HG03571 (cell line): ENCODE measurements around the gene NHLRC2.

ENCODE experiments used
- ATAC-seq: cut with Tn5 transposase; IDR thresholded peaks from one replicate; pipeline ENCODE4 v1.9.1; 2021; ENCODE audit not compliant: unreplicated experiment

NHLRC2 gene

DNA sequence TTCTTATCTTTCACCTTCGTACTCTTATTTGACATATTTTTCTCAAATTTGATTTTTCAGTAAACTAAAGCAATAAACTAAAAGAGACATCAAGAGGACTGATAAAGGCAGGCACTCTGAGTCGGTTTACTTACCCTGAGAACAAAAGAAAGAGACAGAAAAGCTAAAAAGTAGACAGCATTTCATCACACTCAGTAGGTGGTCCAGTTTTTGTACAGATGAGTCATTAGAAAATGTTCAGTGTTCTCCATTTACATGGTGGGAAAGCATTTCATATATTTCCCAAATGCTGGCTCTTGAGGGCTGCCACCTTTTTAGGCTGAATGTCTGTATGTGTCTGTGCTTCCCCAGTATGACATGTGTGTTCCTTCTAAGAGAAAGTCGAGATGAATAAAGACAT lies 52.7 kb downstream of the NHLRC2 start:
- ATAC-seq = no peak

DNA sequence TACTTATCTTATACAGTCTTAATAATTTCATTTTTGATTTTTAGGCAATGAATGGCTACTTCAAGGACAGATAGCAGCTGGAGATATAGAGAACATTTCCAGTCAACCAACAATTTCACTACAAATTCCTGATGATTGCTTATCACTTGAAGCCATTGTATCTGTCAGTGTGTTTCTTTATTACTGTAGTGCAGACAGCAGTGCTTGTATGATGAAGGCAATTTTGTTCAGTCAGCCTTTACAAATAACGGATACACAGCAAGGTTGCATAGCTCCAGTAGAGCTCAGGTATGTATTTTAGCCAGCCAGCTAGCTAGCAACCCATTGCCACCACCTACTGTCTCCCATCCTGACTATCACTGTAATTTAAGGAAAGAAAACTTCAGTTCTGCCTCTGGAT lies 53.8 kb downstream of the NHLRC2 start:
- no peak for ATAC-seq

DNA sequence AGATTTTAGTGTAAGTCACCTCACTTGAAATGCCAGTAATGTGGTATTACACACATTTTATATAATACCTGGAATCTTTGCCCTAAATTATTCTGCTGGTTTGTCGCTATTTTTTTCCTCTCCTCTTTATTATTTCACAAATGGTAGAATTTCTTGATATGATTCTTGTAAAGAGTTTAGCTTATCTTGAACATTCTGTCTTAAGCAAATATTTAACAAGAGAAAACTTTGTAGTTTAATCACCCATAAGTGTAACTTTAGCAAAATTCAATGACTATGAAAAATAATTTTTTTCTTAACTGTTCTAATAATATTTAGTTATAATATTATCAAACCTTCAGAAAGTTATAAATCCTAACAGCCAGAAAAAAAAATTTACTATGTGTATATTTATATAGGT lies 56.7 kb downstream of the NHLRC2 start:
- ATAC-seq = no peak

DNA sequence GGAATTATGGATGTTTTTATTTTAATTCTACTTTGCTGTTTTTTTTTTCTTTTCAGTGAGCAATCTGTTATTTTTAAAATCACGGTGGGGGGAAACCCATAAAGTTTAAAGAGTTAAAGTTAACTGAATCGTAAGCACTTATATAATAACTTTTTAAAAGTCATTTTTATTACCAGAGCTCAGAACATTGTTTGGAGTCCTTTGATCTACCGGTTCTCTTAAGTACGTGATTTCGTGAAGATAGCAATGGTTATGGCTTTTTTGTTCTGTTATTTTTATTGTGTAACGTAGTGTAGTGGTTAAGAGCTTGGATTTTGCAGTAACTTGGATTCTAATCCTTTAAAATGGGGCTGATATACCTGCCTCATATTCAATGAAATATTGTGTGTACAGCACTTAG lies 57.4 kb downstream of the NHLRC2 start:
- ATAC-seq = no peak

GRCh38 chr10:113912582-113912981 lies 58.1 kb downstream of the NHLRC2 start:
- ATAC-seq = no peak

- ATAC-seq = no peak
Observed at GRCh38 chr10:113914956-113915355, 60.5 kb downstream of the NHLRC2 start.

GRCh38 chr10:113915540-113915939 lies 61.1 kb downstream of the NHLRC2 start:
- no peak for ATAC-seq

GRCh38 chr10:113916053-113916452 lies 61.6 kb downstream of the NHLRC2 start:
- ATAC-seq = no peak

- ATAC-seq = no peak
Observed at GRCh38 chr10:113917636-113918035, 63.2 kb downstream of the NHLRC2 start.

- ATAC-seq = no peak
Observed at GRCh38 chr10:113920114-113920513, 65.7 kb downstream of the NHLRC2 start.

DNA sequence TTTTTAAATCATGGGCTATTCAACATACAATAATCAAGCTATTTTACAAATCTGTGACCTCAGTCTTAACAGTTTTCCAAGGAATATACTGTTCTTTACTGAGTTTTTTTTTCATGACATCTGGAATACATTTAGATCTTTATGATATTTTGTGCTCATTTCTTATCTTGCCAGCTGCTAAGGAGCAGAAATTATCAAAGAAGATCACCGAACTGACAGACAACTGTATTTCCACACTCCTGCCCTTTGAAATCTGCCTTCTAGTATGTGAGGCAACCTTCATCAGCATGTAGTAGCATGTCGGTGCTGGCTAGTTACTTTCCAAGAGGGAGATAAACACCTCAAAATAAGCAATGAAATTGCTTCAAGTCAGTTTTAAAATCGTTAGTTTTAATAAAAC lies 66.4 kb downstream of the NHLRC2 start:
- no peak for ATAC-seq

DNA sequence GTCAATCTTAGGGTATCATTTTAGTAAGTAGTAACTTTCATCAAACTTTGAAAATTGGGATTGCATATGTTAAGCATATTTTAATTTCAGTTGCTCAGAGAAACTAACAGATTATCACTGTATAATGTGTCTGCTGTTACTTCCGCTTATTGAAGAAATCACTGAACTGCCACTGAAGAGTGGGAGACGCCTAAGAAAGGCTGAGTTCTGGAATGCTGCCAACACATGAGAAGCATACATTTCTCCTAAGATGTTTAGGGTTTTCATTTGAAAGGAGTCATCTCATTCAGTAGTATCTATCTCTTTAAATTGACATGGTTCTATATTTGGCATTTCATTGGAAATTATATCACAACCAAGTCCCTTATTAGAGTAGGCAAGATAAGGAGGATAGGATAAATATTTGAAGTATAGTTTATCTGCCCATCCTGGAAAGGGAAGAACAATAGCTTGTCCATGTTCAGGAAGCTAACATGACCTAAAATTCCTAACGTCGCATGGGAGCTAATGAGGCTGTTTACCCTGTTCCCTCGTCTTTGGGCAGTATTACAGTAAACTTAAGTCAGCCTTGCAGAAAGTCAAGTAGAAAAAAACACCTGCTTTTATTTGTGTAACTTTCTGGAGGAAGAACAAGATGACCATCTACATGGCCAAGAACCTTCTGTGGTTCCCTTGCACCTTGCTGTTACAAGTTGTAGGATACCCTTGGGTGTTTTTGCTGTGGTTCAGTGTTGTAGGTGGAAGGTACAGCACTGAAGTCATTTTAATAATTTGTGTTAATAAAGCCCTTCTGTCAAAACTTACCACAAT lies 67.3 kb downstream of the NHLRC2 start:
- ATAC-seq = no peak

DNA sequence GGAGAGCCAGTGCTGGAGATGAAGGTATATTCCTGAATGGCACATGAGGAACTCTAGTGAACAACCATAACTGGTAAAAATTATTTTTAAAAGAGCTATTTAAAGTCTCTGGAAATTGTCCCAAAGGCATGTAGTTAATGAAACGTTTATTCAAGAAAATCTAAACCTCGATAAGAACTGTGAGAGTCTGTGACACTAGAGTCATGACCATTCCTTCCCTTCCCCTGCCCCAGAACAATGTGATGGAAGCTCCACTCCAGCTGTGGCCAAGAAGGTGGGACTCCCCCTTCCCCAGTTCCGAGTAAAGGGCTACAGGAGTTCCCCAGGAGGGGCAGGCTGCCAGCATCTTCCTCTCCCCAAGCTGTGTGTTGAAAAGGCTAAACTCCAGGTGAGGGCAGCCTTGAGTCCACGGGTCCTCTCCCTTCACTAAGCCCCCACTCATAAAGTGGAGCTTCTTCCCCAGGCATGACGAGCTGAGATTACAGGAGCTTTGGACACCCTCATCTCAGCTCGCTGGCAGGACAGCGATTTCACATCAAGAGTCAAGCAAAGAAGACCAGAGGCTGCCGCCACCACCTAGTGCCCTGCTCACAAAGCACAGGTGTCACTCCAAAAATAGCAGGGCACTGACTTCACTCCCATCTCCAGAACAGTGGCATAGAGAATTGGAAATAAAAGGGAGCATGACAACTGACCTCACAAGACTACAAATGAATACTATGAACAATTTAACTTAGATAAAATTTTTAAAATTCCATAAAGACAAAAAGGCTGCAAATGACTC lies 68.5 kb downstream of the NHLRC2 start:
- no peak for ATAC-seq

DNA sequence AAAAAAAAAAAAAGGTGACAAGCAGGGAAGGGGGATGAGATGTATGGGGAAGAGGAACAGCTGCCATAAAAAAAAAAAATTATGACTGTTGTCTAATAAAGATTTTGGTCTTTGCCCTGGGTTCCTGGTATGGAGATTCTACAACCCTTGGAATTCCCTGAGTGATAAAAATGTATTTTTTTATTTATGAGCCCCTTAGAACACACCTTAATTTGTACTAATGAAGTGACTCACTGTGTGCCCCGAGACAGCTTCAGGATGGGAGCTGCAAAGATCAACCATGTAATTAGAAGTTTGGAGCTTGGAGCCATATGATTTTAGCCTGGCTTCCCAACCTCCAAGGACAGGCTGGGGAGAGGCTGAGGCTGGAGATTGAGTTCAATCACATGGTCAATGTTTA lies 69.7 kb downstream of the NHLRC2 start:
- no peak for ATAC-seq

DNA sequence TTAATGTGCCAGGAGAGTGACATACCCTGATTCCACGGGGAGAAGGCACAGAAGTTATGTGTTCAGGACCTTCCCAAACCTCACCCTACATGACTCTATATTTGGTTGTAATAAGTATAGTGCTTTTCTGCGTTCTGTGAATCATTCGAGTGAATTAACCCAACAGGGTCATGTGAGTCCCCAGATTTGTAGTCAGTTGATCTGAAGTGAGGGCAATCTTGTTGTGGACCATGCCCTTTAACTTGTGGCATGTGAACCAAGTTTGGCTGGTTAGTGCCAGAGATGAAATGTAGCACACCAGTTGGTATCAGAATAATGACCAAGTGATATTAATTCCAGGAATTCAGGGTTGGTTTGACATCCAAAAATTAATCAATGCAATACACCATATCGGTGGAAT lies 70.2 kb downstream of the NHLRC2 start:
- no peak for ATAC-seq

DNA sequence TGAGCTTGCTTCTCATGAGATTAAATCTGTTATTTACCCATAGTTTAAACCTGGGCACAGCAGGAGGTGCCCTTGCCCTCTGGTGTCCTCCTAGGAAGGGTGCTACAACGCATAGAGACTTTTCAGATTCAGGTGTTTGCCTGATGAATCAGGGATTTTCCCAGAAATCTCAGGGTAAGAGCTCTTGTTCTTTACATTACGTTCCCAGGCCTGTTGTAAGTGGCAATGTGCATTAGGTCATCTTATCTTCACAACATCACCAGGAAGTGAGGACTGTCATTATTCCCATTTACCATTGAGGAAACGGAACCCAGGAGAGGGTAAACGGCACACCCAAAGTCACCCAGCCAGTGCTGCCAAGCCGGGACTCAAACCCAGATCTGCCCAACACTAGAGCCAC lies 73.0 kb downstream of the NHLRC2 start:
- ATAC-seq = no peak

GRCh38 chr10:113928830-113929229 lies 74.4 kb downstream of the NHLRC2 start:
- ATAC-seq = no peak

GRCh38 chr10:113929522-113929921 lies 75.1 kb downstream of the NHLRC2 start:
- ATAC-seq = no peak

GRCh38 chr10:113930482-113931057 lies 76.1 kb downstream of the NHLRC2 start:
- no peak for ATAC-seq

- ATAC-seq = no peak
Observed at GRCh38 chr10:113932854-113933253, 78.4 kb downstream of the NHLRC2 start.

GRCh38 chr10:113933894-113934532 lies 79.6 kb downstream of the NHLRC2 start:
- no peak for ATAC-seq

DNA sequence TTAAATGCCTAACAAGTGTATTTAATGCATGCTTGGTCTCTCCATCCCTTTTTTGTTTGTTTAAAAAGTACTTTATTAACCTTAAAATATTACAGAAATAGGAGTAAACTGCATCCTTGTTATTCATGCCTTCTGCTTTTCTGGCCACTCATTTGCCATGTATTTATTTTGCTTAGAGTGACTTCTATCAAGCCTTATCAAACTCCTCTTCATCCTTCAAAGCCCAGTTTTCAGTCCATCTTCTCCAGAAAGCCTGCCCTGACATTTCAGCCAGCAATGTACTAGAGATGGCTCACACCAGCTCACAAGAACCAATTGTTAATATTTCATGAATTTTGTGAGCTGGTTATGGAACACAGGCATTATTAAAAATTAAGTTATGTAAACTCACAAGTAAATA lies 82.8 kb downstream of the NHLRC2 start:
- no peak for ATAC-seq
